ENCODE data around the gene LAMC1. TPM values are rescaled to one million over a fixed set of nuclear protein-coding genes. Genes with fewer than 3 reads are reported as not detected.
A peak's percentile ranks its signal among the peaks of the same experiment; 100 is the strongest.

Gene LAMC1
- polyA plus RNA-seq, 1 of the 3 experiments (the other 2 are of a cell fraction), result 101 TPM

DNA sequence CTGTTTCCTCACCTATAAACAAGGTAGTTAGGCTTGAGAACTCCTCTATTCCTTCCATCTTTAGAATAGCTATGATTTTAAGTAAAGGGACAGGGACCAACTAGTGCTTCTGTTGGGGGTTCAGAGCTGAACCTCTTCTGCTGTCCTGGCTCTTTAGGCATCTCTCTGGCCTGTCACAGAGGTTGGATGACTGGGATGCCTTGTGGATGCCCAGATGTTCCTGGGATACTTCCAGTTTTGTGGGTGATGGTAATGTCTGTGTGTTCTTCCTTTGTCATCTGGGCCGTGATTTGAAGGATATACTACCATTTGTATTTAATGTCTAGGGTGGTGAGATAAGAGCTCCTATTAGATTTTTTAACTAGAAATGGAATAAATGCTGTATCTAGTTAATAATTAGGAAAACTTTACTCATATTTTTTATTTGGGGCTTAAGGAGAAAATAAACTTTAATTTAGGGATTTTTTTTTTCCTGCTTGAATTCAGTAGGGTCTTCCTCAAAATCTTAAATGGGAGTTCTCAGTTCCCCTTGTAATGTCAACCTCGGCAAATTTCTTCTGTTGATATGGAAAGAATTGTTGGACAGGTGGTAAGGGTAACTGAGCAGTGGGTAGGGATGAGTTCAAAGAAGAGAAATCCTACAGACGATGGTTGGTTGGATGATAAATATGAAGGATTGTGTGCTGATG, 47.2 kb downstream of the LAMC1 start:
- ChIA-PET POLR2A (no interaction called here), CTCF (interaction anchor here (0.6 to 2.0 kb wide), 3 partner anchors 11 to 248 kb away, joined by 3 to 5 read pairs (median 4); no protein-coding TSS in a partner anchor)
- Histone ChIP-seq H4K20me1 (ENCODE audit: insufficient read depth) (peaks cover 90% of the 10 kb centered on the region), H3K4me2 (peak overlapping the region; percentile 49; the same call in 1 of the 2 replicates), H3K27me3 (ENCODE audit: insufficient read depth) (no peaks in the 10 kb centered on the region), H3K4me1 (ENCODE audit: control insufficient read depth in 1 of 2, insufficient read depth in 2 of 2, low read depth in 1 of 2, low read length in 1 of 2) (peaks cover 2 to 45% of the 10 kb centered on the region in 2 experiments), H3K79me2 (ENCODE audit: insufficient read depth) (peaks cover 98% of the 10 kb centered on the region), H3K36me3 (replicated peaks in 1 of 2; ENCODE audit: control insufficient read depth in 1 of 2, insufficient read depth in 2 of 2, low read length in 1 of 2) (no peaks in the 10 kb centered on the region), H3K9me3 (no peaks in the 10 kb centered on the region), H3K9me2 (no peaks in the 10 kb centered on the region), H3F3A (replicated peaks; ENCODE audit: insufficient read depth) (peaks cover 1% of the 10 kb centered on the region), H3K4me3 (ENCODE audit: low read depth in 2 of 2, low read length in 1 of 2) (no peak overlapping the region), H3K27ac (ENCODE audit: low read depth in 2 of 2, low read length in 1 of 2) (peak overlapping the region in 1 of 2 experiments; percentile 60; a peak in 2 of 4 replicates), H2AFZ (ENCODE audit: low read depth) (no peak overlapping the region), H3K9ac (no peak overlapping the region)
- no peak for TF ChIP-seq TEAD4 (IDR thresholded peaks at IDR 0.05; ENCODE audit: borderline replicate concordance, insufficient read depth)
- no peak for TF ChIP-seq GATA2 (CRISPR knock-in tag; IDR thresholded peaks at IDR 0.05)
- TF ChIP-seq, protein P1, sequence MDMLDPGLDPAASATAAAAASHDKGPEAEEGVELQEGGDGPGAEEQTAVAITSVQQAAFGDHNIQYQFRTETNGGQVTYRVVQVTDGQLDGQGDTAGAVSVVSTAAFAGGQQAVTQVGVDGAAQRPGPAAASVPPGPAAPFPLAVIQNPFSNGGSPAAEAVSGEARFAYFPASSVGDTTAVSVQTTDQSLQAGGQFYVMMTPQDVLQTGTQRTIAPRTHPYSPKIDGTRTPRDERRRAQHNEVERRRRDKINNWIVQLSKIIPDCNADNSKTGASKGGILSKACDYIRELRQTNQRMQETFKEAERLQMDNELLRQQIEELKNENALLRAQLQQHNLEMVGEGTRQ (IDR thresholded peaks at IDR 0.05; ENCODE audit: borderline replicate concordance, low read depth, low read length), result no peak
- TF ChIP-seq, protein P2, sequence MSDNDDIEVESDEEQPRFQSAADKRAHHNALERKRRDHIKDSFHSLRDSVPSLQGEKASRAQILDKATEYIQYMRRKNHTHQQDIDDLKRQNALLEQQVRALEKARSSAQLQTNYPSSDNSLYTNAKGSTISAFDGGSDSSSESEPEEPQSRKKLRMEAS (IDR thresholded peaks at IDR 0.05; ENCODE audit: low read depth), result no peak
- TF ChIP-seq REST (IDR thresholded peaks at IDR 0.05; ENCODE audit: low read depth, low read length), result no peak
- TF ChIP-seq SIN3A (IDR thresholded peaks at IDR 0.05; ENCODE audit: borderline replicate concordance, low read depth, low read length), result no peak
- no peak for TF ChIP-seq JUND (IDR thresholded peaks at IDR 0.05)
- 73% methylated on average over 3 of the region's 3 CpGs for WGBS (ENCODE audit: low lambda C conversion rate)
- DNase-seq, result no peak

DNA sequence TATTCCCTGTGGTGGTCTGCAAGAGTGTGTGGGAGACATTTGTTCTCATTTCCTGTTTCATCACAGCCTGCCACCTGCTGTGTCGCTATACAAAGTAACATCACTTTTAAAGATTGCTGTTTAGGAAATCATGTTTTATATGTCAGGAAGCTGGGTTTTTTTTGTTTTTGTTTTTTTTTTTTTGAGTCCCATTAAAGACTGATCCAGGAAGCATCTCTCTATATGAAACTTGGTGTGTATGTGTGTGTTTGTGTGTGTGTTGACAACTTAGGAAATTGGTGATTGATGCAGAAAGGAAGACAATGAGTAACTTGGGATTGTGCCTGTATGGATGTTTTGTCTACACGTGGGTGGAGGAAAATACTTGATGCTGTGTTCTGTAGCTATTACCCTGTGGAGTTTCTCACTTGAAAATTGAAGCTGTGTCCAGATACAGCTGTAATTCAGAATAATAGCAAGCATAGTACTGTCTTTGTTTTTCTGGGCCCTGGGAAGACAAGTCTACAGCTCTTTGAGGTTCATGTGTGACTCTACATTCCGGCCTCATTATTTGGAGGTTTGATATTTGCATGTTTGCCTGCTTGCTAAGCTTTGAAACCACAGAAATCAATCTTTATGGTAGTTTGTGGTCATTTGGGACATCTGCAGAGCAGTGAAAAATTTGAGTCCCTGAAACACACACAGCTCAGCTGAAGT, 47.9 kb downstream of the LAMC1 start:
- Histone ChIP-seq H3K79me2 (ENCODE audit: insufficient read depth) (peaks cover 96% of the 10 kb centered on the region), H3F3A (replicated peaks; ENCODE audit: insufficient read depth) (peaks cover 8% of the 10 kb centered on the region), H3K27me3 (ENCODE audit: insufficient read depth) (no peaks in the 10 kb centered on the region), H3K9me2 (no peaks in the 10 kb centered on the region), H3K27ac (ENCODE audit: low read depth in 2 of 2, low read length in 1 of 2) (peak overlapping the region in 1 of 2 experiments; percentile 60; a peak in 2 of 4 replicates), H3K4me3 (ENCODE audit: low read depth in 2 of 2, low read length in 1 of 2) (no peak overlapping the region), H2AFZ (ENCODE audit: low read depth) (no peak overlapping the region), H3K4me2 (peak overlapping the region; percentile 36; the same call in 1 of the 2 replicates), H4K20me1 (ENCODE audit: insufficient read depth) (peaks cover 90% of the 10 kb centered on the region), H3K9me3 (no peaks in the 10 kb centered on the region), H3K4me1 (ENCODE audit: control insufficient read depth in 1 of 2, insufficient read depth in 2 of 2, low read depth in 1 of 2, low read length in 1 of 2) (peaks cover 2 to 52% of the 10 kb centered on the region in 2 experiments), H3K36me3 (replicated peaks in 1 of 2; ENCODE audit: control insufficient read depth in 1 of 2, insufficient read depth in 2 of 2, low read length in 1 of 2) (no peaks in the 10 kb centered on the region), H3K9ac (no peak overlapping the region)
- ChIA-PET CTCF (interaction anchor here (1.5 to 2.0 kb wide), 2 partner anchors 11 to 108 kb away, joined by 4 to 5 read pairs; no protein-coding TSS in a partner anchor), POLR2A (no interaction called here)
- TF ChIP-seq NFIC (IDR thresholded peaks at IDR 0.05; ENCODE audit: borderline replicate concordance) (0 out of 2 replicates have a peak, but pooled peaks have one; percentile 19), CTCF (IDR thresholded peaks at IDR 0.05) (no peak), FOXM1 (IDR thresholded peaks at IDR 0.05; ENCODE audit: low read depth) (no peak), RXRA (IDR thresholded peaks at IDR 0.05; ENCODE audit: borderline replicate concordance, low read depth) (peak; percentile 10; the same call in 1 of the 2 replicates), JUND (IDR thresholded peaks at IDR 0.05) (peak; percentile 47), TEAD4 (IDR thresholded peaks at IDR 0.05; ENCODE audit: borderline replicate concordance, insufficient read depth) (peak; percentile 22; the same call in 1 of the 2 replicates), TCF12 (IDR thresholded peaks at IDR 0.05) (peak; percentile 79), EP300 (IDR thresholded peaks at IDR 0.05; ENCODE audit: borderline replicate concordance in 1 of 2, low read depth in 1 of 2, low read length in 1 of 2) (peak in 1 of 2 experiments; percentile 67; a peak in 1 of 4 replicates), PBX3 (IDR thresholded peaks at IDR 0.05) (peak; percentile 63), RAD21 (IDR thresholded peaks at IDR 0.05; ENCODE audit: low read length) (no peak)
- DNase-seq, result no peak
- WGBS (ENCODE audit: low lambda C conversion rate), result 47% methylated on average over 3 of the region's 3 CpGs

Data from SK-N-SH (cell line).